Eye (tissue), 1 donor: ENCODE results near the gene NETO2.
"Not testable (repeated sequence)": the region's sequence is repeated elsewhere in the genome, so short reads cannot be mapped to it uniquely, and the experiment has no call there.

ENCODE experiments used
- DNase-seq: peaks from one replicate; pipeline ENCODE4 v3.0.0-alpha.2; 2015

The NETO2 gene

GRCh38 chr16:47132308-47132707, 11.4 kb downstream of the NETO2 start:
- no peak for DNase-seq

GRCh38 chr16:47129755-47130435, 13.8 kb downstream of the NETO2 start:
- DNase-seq = no peak

DNA sequence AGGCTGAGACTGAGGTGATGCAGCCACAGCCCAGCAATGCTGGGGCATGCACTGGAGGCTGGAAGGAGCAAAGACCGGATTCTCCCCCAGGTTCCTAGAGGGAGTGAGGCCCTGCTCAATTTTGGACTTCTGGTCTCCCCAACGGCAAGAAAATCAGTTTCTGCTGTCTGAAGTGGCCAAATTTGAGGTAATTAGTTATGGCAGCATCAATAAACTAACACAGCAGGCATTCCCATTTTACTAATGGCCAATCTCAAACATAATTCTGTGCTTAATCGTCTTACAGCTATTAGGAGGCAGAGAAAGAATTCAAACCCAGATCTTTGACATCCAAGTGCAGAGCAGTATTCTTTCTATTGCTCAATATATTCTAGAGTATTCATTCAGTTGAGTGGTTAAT, 16.2 kb downstream of the NETO2 start:
- peak; percentile 72 for DNase-seq

DNA sequence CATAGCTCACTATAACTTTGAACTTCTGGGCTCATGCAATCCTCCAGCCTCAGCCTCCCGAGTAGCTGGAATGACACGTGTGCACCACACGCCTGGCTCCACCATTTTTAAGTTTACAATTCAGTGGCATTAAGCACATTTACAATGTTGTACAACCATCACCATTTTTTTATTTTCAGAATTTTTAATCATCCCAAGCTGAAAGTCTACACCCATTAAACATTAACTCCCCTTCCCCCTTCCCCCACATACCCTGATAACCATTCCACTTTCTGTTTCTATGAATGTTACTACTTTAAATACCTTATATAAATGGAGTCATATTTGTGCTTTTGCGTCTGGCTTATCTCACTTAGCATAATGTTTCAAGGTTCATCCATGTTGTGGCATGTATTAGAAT, 18.0 kb downstream of the NETO2 start:
- DNase-seq = no peak

DNA sequence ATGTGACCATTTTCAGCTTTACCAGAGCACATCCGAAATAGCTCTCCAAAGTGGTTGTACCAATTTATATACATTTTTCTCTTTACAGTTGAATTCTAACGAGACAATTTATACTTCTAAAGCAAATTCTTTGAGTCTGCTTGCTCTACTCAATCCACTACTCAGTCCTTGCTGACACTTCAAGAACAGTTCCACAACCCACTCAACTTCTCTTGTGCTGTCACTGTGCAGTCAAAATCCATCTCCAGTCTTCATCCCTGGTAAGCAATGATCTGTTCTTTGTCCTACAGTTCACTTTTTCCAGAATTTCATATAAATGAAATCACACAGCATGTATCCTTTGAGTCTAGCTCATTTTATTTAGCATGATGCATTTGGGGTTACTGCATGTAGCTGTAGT, 30.6 kb downstream of the NETO2 start:
- no peak for DNase-seq

DNA sequence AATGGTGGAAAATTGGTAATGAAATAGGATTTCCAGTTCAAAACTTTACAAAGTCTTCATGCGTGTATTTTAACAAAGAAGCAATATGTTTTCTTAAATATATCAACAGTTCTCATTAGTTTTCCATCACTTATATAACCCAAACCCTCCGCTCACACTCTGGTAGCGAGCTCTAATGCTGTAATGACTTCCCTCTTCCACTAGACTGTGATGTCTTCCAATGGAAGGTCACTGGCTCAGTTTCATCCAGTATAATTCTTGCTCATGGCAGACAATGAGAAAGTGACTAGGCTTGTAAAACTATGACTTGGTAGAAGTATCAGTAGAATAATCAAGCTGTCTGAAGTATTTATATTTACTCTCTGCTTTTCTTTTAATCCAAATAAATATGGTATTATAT, 32.8 kb downstream of the NETO2 start:
- no peak for DNase-seq

- DNase-seq = no peak
These were observed 34.4 kb downstream of the NETO2 start for GRCh38 chr16:47109361-47109760.

GRCh38 chr16:47102921-47103320, 40.8 kb downstream of the NETO2 start:
- not testable (repeated sequence) for DNase-seq

DNA sequence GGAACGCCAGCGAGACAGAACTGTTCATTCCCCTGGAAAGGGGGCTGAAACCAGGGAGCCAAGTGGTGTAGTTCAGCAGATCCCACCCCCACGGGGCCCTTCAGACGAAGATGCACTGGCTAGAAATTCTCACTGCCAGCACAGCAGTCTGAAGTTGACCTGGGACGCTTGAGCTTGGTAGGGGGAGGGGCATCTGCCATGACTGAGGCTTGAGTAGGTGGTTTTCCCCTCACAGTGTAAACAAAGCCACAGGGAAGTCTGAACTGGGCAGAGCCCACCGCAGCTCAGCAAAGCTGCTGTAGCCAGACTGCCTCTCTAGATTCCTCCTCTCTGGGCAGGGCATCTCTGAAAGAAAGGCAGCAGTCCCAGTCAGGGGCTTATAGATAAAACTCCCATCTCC, 46.6 kb downstream of the NETO2 start:
- DNase-seq = not testable (repeated sequence)

GRCh38 chr16:47096297-47096696, 47.4 kb downstream of the NETO2 start:
- no peak for DNase-seq

DNA sequence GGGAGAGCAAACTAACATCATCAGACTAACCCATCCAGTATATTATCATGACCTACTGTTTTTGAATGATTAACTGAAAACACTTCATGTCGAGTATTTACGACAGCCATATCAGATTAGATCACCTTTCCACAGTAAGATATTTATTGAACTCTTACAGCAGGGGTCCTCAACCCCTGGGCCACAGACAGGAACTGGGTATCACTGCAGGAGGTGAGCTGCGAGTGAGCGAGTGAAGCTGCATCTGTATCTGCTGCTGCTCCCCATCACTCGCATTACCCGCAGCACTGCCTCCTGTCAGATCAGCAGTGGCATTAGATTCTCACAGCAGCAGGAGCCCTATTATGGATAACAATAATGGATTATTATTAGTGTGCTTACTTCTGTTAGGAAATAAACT, 59.5 kb downstream of the NETO2 start:
- DNase-seq = no peak

DNA sequence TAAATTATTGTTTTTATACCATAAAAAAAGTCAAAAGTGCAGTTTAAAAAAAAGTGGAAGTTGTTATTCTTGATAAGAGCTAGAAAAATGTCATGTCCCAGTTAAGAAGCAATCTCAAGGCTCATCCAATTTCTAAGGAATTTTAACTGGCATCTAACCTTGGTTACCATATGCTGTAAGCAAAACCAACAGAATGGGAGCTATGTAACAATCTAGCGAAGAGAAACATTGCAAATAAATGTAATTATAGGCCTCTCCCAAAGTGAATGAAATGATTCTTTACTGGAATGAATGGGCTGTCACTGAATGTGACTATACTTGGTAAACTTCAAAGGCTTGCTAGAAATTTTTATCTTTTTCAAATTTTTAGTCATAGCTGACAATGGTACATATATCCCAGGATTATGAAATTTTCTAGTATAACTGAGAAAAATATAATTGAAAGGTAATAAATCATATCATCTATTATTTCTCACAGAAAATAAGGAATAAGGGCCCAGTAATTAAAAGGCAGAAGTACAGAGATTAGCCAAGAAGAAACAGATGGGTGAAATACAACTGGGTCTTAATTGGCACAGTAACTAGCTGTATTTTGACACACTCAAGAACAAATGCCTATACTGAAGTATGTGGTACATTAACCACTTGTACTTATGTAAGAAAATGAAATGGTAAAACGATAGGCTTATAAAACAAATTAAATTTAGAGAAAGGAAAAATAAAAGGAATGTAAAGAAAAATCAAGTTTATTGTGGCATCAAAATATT, 61.5 kb downstream of the NETO2 start:
- no peak for DNase-seq

DNA sequence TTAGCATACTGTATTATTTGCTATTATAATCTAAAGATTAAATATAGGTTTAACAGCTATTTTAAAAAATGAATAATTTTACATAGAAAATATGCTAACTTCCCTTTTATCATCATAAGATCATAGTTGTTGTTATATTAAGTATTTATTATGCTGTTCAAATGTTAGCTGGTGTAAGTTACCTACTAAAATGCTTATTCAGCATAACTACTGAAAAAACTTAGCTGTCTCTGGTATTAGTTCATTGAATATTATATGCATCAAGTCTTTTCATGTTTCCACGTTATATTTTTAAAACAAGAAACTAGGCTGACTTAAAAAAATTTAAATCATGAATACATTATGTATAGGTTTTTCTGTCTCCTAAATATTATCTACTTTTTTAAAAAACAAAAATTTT, 62.6 kb downstream of the NETO2 start:
- no peak for DNase-seq

DNA sequence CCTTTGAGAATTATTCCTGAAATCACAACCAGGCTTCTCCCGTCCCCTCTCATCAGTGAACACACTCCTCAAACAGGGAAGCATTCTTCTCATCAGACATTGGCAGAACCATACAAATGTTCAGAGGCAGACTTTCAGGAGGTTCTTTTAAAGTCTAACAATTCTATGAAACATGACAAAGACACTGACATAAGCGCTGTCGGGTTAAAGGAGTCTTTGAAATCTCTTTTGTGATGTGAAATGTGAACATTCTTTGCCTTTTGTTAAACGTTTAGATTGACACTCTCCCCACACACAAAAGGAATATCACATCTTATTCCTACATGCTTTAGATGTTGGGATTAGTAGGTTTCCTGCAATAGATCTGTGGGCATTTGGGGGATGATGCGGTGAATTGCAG, 63.9 kb downstream of the NETO2 start:
- no peak for DNase-seq

- no peak for DNase-seq
These were observed 70.3 kb downstream of the NETO2 start for GRCh38 chr16:47073223-47074155.

GRCh38 chr16:47072158-47072557, 71.6 kb downstream of the NETO2 start:
- DNase-seq = no peak

- no peak for DNase-seq
These were observed 73.7 kb downstream of the NETO2 start for GRCh38 chr16:47069841-47070584.

DNA sequence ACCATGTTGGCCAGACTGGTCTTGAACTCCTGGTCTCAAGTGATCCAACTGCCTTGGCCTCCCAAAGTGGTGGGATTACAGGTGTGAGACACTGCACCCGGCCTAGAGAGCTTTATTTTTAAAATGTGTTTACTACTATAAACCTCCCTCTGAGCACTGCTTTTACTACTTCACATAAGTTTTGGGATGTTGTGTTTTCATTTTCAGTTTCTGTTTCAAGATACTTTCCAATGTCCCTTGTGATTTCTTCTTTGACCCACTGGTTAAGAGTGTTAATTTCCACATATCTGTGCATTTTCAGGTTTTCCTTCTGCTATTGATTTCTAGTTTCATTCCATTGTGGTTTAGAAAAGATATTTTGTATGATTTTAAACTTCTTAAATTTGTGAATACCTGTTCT, 74.4 kb downstream of the NETO2 start:
- DNase-seq = no peak

- no peak for DNase-seq
These were observed 76.5 kb downstream of the NETO2 start for GRCh38 chr16:47067203-47067602.

DNA sequence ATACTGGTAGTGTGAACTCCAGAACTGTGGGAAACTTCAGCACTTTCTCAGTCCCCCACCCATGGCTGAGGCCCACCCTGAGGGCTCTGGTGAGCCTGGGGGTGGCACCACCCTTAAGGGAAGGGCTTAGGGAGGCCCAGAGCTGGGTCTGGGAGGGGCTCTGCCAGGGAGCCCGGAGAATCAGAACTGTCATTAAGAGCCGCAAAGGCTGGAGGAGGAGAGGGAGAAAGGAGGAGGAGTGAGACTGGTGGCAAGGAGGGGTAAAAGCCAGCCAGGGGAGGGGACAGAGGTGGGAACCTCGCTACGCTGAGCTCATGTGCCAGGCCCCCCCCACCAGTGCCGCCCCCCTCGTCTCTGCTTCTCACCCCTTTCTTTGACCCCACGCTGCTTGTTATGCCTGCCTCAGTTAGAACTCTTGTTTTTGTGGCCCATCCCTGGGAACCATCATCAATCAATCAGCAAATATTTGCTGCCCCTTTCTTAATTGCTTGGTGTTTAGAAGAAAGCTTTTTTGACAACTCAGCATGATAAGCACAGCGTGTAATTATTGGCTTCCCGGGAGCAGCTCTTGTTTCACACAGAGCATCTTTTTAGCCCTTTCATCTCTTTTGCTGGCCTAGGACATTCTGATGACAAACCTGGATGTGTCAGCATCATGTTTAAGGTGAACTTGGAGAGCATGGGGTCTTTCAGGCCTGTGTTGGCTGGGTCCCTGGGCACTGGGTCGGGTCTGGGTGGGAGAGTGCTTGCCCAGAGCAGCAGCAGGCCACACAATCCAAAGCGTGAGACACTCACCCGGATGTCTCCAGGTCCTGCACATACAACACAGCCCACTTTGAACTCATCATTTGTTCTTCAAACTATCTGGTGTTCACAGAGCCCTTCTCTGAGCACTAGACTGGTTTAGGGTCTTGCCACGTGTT, 77.7 kb downstream of the NETO2 start:
- peak; percentile 28 for DNase-seq

- no peak for DNase-seq
These were observed 79.0 kb downstream of the NETO2 start for GRCh38 chr16:47064775-47065174.
